HCT116 (cell line): ENCODE data around the gene TBX3. TPM values are rescaled to one million over a fixed set of nuclear protein-coding genes. Genes with fewer than 3 reads are reported as not detected.

Source experiments
- ATAC-seq: fragments of 200-7000 bp; cut with Tn5 transposase; 2 replicates; pipeline ENCODE4 v1.9.1; 2020; ENCODE audit warnings: mild to moderate bottlenecking, moderate library complexity
- BruUV-seq: library from RNA; stranded (reverse); fragments of 400-500 nt; replicated peaks from 2 replicates; lab custom pipeline; 2021; lab: Mats Ljungman, UMichigan
- CTCF ChIA-PET: fragments of 300-600 bp; sonication (Branson Sonifier 250); formaldehyde crosslinking; loops from one replicate; lab custom pipeline; 2021; ENCODE audit warnings: antibody characterized with exemption; lab: Charles Lee
- POLR2A ChIA-PET: fragments of 300-600, 350-600 bp; sonication (Branson Sonifier 250); formaldehyde crosslinking; loops from one replicate; lab custom pipeline; 2021; ENCODE audit warnings: antibody characterized with exemption; lab: Charles Lee
- RAD21 ChIA-PET, 2 experiments: fragments of 300-600 bp; sonication (Branson Sonifier 250); formaldehyde crosslinking; loops; one replicate each; lab custom pipeline; 2023; ENCODE audit warnings: low total read pairs in 2 of 2; ENCODE audit not compliant: uncharacterized antibody in 2 of 2, unreplicated experiment in 2 of 2, low non-redundant PET in 1 of 2; lab: Charles Lee
- DNase-seq: peaks from one replicate; pipeline ENCODE4 v3.0.0-alpha.2; 2010; ENCODE audit warnings: low read depth, low spot score
- H2AFZ ChIP-seq: fragments of 200-600 bp; shearing (Covaris generic), sonication (generic); 2 replicates; pipeline ENCODE4 v1.6.1; 2017; ENCODE audit warnings: low read depth, mixed run types, mixed read lengths, antibody characterized with exemption, low read length; ENCODE audit not compliant: poor library complexity, severe bottlenecking
- H3K27ac ChIP-seq: 2 replicates; pipeline ENCODE4 v1.5.1; 2012; ENCODE audit warnings: low read depth, low read length
- H3K27me3 ChIP-seq: fragments of 200-600 bp; sonication (generic); 2 replicates; pipeline ENCODE4 v1.6.1; 2016; ENCODE audit warnings: mixed run types, low read length, mixed read lengths; ENCODE audit not compliant: insufficient read depth
- H3K36me3 ChIP-seq, 2 experiments: fragments of 200-500 bp in 1 of 2; fragments of 200-600 bp in 1 of 2; sonication (Bioruptor generic) in 1 of 2; sonication (generic) in 1 of 2; 2 replicates each; pipeline versions ENCODE4 v1.5.1 to v1.6.1; 2014 to 2016; ENCODE audit warnings: low read length in 2 of 2, inconsistent platforms in 1 of 2, mixed read lengths in 1 of 2, mixed run types in 1 of 2; ENCODE audit not compliant: insufficient read depth in 2 of 2, control insufficient read depth in 1 of 2
- H3K4me1 ChIP-seq, 2 experiments: fragments of 200-600 bp in 1 of 2; sonication (generic) in 1 of 2; 2 replicates each; pipeline versions ENCODE4 v1.5.1 to v1.6.1; 2012 to 2017; ENCODE audit warnings: low read length in 2 of 2, inconsistent platforms in 1 of 2, mild to moderate bottlenecking in 1 of 2, mixed read lengths in 1 of 2, mixed run types in 1 of 2, moderate library complexity in 1 of 2; ENCODE audit not compliant: insufficient read depth in 2 of 2, control insufficient read depth in 1 of 2
- H3K4me2 ChIP-seq: fragments of 200-600 bp; sonication (generic); 2 replicates; pipeline ENCODE4 v1.6.1; 2017; ENCODE audit warnings: mixed run types, low read length, mixed read lengths
- H3K4me3 ChIP-seq, 2 experiments: fragments of 200-600 bp in 1 of 2; sonication (generic) in 1 of 2; replicated peaks in 1 of 2; 2 replicates each; pipeline ENCODE4 v1.5.1; 2011 to 2016; ENCODE audit warnings: low read length in 2 of 2, control low read depth in 1 of 2, low read depth in 1 of 2, mild to moderate bottlenecking in 1 of 2, mixed read lengths in 1 of 2, mixed run types in 1 of 2
- H3K79me2 ChIP-seq: fragments of 200-600 bp; sonication (generic); 2 replicates; pipeline ENCODE4 v1.6.1; 2017; ENCODE audit warnings: mild to moderate bottlenecking, mixed run types, low read length, moderate library complexity, mixed read lengths; ENCODE audit not compliant: insufficient read depth
- H3K9ac ChIP-seq: fragments of 200-600 bp; sonication (generic); 2 replicates; pipeline ENCODE4 v1.6.1; 2016; ENCODE audit warnings: low read length, mixed read lengths
- H3K9me2 ChIP-seq: fragments of 200-600 bp; sonication (generic), shearing (Covaris generic); 2 replicates; pipeline ENCODE4 v1.6.1; 2017; ENCODE audit warnings: mixed run types, mild to moderate bottlenecking, moderate library complexity; ENCODE audit not compliant: insufficient read depth
- H3K9me3 ChIP-seq, 2 experiments: fragments of 200-500 bp in 1 of 2; fragments of 200-600 bp in 1 of 2; sonication (Bioruptor generic) in 1 of 2; sonication (generic) in 1 of 2; 2 replicates each; pipeline ENCODE4 v1.6.1; 2014 to 2017; ENCODE audit warnings: low read length in 2 of 2, mixed read lengths in 2 of 2, inconsistent platforms in 1 of 2, low read depth in 1 of 2, mild to moderate bottlenecking in 1 of 2, mixed run types in 1 of 2, moderate library complexity in 1 of 2; ENCODE audit not compliant: control insufficient read depth in 1 of 2, insufficient read depth in 1 of 2
- H4K20me1 ChIP-seq: fragments of 200-600 bp; sonication (generic), shearing (Covaris generic); 2 replicates; pipeline ENCODE4 v1.6.1; 2017; ENCODE audit warnings: mixed run types, mild to moderate bottlenecking, moderate library complexity; ENCODE audit not compliant: insufficient read depth
- CBX3 ChIP-seq: IDR thresholded peaks from 2 replicates; pipeline ENCODE4 v1.6.1; 2012; ENCODE audit warnings: low read depth
- EGR1 ChIP-seq: IDR thresholded peaks from 2 replicates; pipeline ENCODE4 v1.6.1; 2012; ENCODE audit warnings: low read depth
- FOSL1 ChIP-seq: IDR thresholded peaks from 2 replicates; pipeline ENCODE4 v1.6.1; 2012; ENCODE audit warnings: low read depth
- JUND ChIP-seq: IDR thresholded peaks from 2 replicates; pipeline ENCODE4 v1.6.1; 2012
- RAD21 ChIP-seq: IDR thresholded peaks from 2 replicates; pipeline ENCODE4 v1.6.1; 2012; ENCODE audit warnings: low read depth, mild to moderate bottlenecking
- TCF7L2 ChIP-seq: IDR thresholded peaks from 2 replicates; pipeline ENCODE4 v1.7.0; 2011; ENCODE audit warnings: borderline replicate concordance, inconsistent platforms; ENCODE audit not compliant: insufficient read depth, insufficient read length; ENCODE audit errors: extremely low read depth
- intact Hi-C: fragments of 100-400 bp; cut with micrococcal nuclease; formaldehyde crosslinking; loops from 2 replicates; pipeline ENCODE4 v1.10.0; 2022
- total RNA-seq: library from RNA; stranded (reverse); gene quantifications from one replicate; pipeline ENCODE4 v1.2.1, GENCODE V29; 2021; ENCODE audit not compliant: unreplicated experiment
- TF ChIP-seq, protein P1 (sequence below), 3 experiments: fragments of 200-600 bp in 1 of 3; sonication (generic) in 1 of 3; IDR thresholded peaks in 2 of 3; conservative IDR thresholded peaks in 1 of 3; 2 replicates each; pipeline ENCODE4 v1.5.1; 2012 to 2017; ENCODE audit warnings: low read depth in 2 of 3, low read length in 2 of 3, antibody characterized with exemption in 1 of 3, borderline replicate concordance in 1 of 3, control low read depth in 1 of 3, mild to moderate bottlenecking in 1 of 3, mixed read lengths in 1 of 3, mixed run types in 1 of 3, moderate library complexity in 1 of 3; ENCODE audit not compliant: insufficient read depth in 1 of 3

TBX3 gene
- total RNA-seq, 1 experiment from 2014 or later, result 12.8 TPM

DNA sequence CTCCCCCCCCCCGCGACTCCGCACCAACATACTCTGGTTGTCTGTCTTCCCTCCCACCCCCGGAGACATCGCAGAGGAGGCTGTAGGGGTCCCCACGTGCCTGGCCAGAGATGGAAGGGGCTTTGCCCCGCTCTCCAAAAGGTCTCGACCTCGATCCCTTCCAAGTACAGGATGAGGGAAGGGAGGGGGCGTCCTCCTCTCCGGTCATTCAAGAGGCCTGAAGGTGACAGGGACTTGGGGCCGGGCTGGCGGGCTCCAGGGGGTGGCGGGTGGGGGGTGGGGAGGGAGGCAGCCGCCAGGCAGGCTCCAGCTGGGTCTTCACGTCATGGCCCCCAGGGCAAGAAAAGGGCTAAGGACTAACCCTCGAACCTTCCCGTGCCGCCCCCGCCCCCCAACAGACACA, 15.1 kb downstream of the TBX3 start:
- Histone ChIP-seq H2AFZ (no peak overlapping the region), H3K4me2 (peak overlapping the region; percentile 93), H3K27ac (no peak overlapping the region), H4K20me1 (no peaks in the 10 kb centered on the region), H3K27me3 (no peaks in the 10 kb centered on the region), H3K36me3 (peaks cover 0 to 10% of the 10 kb centered on the region in 2 experiments; a peak in 2 of 4 replicates), H3K9me2 (no peaks in the 10 kb centered on the region), H3K4me1 (peaks cover 2 to 13% of the 10 kb centered on the region in 2 experiments; a peak in 2 of 4 replicates), H3K4me3 (peak overlapping the region in 1 of 2 experiments; percentile 54; a peak in 1 of 4 replicates), H3K9me3 (no peaks in the 10 kb centered on the region), H3K79me2 (no peaks in the 10 kb centered on the region), H3K9ac (no peak overlapping the region)
- ChIA-PET POLR2A (interaction anchor here (1.0 kb wide), 1 partner anchor 15 kb away, joined by 4 read pairs; the partner anchor contains the start of gene TBX3), RAD21 (interaction anchor here in 1 of 2 experiments (0.8 kb wide), 1 partner anchor 375 kb away, joined by 3 read pairs; no protein-coding TSS in a partner anchor), CTCF (interaction anchor here (0.7 to 1.2 kb wide), 3 partner anchors 836 to 1102 kb away, joined by 3 to 5 read pairs (median 3); no protein-coding TSS in a partner anchor)
- DNase-seq (no peak), ATAC-seq (no peak; the same call in 1 of the 2 replicates)
- intact Hi-C loops, result loop anchor here (1.0 to 10.0 kb wide), 6 partner anchors 496 to 1248 kb away; no protein-coding TSS in a partner anchor
- no peak for TF ChIP-seq EGR1
- no peak for TF ChIP-seq FOSL1
- TF ChIP-seq JUND, result no peak
- TF ChIP-seq TCF7L2, result no peak
- BruUV-seq, result no TSS peak

GRCh38 chr12:114668151-114668885, 15.7 kb downstream of the TBX3 start:
- ChIA-PET POLR2A (interaction anchor here (1.0 kb wide), 1 partner anchor 16 kb away, joined by 4 read pairs; the partner anchor contains the start of gene TBX3), RAD21 (interaction anchor here (0.6 to 0.8 kb wide), 4 partner anchors 9 to 1279 kb away, joined by 3 to 5 read pairs (median 4); no protein-coding TSS in a partner anchor), CTCF (interaction anchor here (0.7 to 1.2 kb wide), 3 partner anchors 837 to 1103 kb away, joined by 3 to 5 read pairs (median 3); no protein-coding TSS in a partner anchor)
- peaks cover 2 to 13% of the 10 kb centered on the region in 2 experiments; a peak in 2 of 4 replicates for H3K4me1 ChIP-seq
- no peaks in the 10 kb centered on the region for H3K79me2 ChIP-seq
- peaks cover 0 to 8% of the 10 kb centered on the region in 2 experiments; a peak in 1 of 4 replicates for H3K36me3 ChIP-seq
- H4K20me1 ChIP-seq, result no peaks in the 10 kb centered on the region
- H2AFZ ChIP-seq, result peak overlapping the region; percentile 96
- peak overlapping the region; percentile 93 for H3K4me2 ChIP-seq
- peak; percentile 96 for ATAC-seq
- peak; percentile 61 for DNase-seq
- no peaks in the 10 kb centered on the region for H3K27me3 ChIP-seq
- H3K9me3 ChIP-seq, result no peaks in the 10 kb centered on the region
- H3K9ac ChIP-seq, result 0 out of 2 replicates have a peak overlapping the region, but pooled peaks have one; percentile 23
- BruUV-seq, result no TSS peak
- H3K4me3 ChIP-seq, result peak overlapping the region; percentile 35 to 54
- TF ChIP-seq, protein P1, sequence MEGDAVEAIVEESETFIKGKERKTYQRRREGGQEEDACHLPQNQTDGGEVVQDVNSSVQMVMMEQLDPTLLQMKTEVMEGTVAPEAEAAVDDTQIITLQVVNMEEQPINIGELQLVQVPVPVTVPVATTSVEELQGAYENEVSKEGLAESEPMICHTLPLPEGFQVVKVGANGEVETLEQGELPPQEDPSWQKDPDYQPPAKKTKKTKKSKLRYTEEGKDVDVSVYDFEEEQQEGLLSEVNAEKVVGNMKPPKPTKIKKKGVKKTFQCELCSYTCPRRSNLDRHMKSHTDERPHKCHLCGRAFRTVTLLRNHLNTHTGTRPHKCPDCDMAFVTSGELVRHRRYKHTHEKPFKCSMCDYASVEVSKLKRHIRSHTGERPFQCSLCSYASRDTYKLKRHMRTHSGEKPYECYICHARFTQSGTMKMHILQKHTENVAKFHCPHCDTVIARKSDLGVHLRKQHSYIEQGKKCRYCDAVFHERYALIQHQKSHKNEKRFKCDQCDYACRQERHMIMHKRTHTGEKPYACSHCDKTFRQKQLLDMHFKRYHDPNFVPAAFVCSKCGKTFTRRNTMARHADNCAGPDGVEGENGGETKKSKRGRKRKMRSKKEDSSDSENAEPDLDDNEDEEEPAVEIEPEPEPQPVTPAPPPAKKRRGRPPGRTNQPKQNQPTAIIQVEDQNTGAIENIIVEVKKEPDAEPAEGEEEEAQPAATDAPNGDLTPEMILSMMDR (IDR thresholded peaks at IDR 0.05 in 2 of 3, conservative IDR thresholded peaks at IDR 0.05 in 1 of 3; ENCODE audit: borderline replicate concordance in 1 of 3, insufficient read depth in 1 of 3, low read depth in 2 of 3, low read length in 2 of 3), result peak; percentile 54 to 69 (median 58)
- TF ChIP-seq RAD21 (peak; percentile 93), CBX3 (no peak)
- H3K9me2 ChIP-seq, result no peaks in the 10 kb centered on the region
- intact Hi-C loops, result loop anchor here (1.0 to 10.0 kb wide), 6 partner anchors 496 to 1249 kb away; no protein-coding TSS in a partner anchor
- H3K27ac ChIP-seq, result no peak overlapping the region
